WTC11 (cell line): Measurements from ENCODE around the gene PLEK.

Experiments used
- CREM ChIP-seq: sonication (generic); formaldehyde crosslinking; IDR thresholded peaks from 2 replicates; pipeline ENCODE4 v1.8.1; 2022; ENCODE audit warnings: mild to moderate bottlenecking, missing genetic modification reagents, moderate library complexity
- FOXP1 ChIP-seq: sonication (generic); formaldehyde crosslinking; IDR thresholded peaks from 2 replicates; pipeline ENCODE4 v1.8.0; 2022; ENCODE audit warnings: missing genetic modification reagents, mild to moderate bottlenecking, moderate library complexity, borderline replicate concordance
- TF ChIP-seq, protein P1 (sequence below): fragments of 200-600 bp; IDR thresholded peaks from 2 replicates; pipeline ENCODE4 v1.8.0; 2022; ENCODE audit warnings: antibody characterized with exemption

DNA sequence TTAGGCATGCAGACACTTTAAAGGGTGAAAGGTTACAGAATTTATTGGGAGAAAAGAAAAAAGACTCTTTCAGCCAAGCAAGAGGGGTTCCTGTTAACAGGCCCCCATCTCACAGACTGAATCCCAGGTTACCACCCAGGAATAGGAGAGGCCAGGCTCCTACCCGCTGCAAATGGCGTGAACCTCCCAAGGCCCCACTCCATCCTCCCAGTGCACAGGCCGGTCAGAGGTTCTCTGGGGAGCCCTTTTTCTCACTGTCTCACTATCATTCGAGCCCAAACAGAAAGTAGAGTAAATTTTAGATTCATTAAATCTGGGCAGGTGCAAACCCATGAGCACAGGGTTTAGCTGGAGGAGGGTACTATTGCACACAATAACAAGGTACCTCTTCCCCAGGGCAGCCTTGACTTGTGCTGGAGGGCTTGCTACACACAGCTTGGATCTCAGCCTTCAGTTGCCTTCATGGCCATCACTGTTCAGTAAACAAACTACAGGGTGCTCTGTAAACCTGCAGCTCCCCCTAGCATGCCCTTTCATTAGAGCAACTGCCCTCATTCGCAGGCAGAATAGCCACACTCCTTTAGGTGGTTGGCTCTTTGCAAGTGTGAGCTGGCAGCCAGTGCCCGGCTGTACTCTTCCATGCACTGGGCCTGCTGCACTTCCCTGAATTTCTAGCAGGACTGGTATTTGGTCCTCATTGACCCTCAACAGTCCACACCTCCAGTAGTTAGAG, 7.3 kb upstream of the PLEK start:
- TF ChIP-seq, protein P1, sequence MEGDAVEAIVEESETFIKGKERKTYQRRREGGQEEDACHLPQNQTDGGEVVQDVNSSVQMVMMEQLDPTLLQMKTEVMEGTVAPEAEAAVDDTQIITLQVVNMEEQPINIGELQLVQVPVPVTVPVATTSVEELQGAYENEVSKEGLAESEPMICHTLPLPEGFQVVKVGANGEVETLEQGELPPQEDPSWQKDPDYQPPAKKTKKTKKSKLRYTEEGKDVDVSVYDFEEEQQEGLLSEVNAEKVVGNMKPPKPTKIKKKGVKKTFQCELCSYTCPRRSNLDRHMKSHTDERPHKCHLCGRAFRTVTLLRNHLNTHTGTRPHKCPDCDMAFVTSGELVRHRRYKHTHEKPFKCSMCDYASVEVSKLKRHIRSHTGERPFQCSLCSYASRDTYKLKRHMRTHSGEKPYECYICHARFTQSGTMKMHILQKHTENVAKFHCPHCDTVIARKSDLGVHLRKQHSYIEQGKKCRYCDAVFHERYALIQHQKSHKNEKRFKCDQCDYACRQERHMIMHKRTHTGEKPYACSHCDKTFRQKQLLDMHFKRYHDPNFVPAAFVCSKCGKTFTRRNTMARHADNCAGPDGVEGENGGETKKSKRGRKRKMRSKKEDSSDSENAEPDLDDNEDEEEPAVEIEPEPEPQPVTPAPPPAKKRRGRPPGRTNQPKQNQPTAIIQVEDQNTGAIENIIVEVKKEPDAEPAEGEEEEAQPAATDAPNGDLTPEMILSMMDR, result no peak
- TF ChIP-seq FOXP1 (CRISPR knock-in tag) (no peak), CREM (CRISPR knock-in tag) (no peak)
